ENCODE measurements around the gene MAGEB17.
"Not testable (repeated sequence)": the region's sequence is repeated elsewhere in the genome, so short reads cannot be mapped to it uniquely, and the experiment has no call there.

MAGEB17 gene

GRCh38 chrX:16156692-16157331 is 10.5 kb upstream of the MAGEB17 start:
- no peak for DNase-seq (ENCODE audit: low read depth in 2 of 2)

DNA sequence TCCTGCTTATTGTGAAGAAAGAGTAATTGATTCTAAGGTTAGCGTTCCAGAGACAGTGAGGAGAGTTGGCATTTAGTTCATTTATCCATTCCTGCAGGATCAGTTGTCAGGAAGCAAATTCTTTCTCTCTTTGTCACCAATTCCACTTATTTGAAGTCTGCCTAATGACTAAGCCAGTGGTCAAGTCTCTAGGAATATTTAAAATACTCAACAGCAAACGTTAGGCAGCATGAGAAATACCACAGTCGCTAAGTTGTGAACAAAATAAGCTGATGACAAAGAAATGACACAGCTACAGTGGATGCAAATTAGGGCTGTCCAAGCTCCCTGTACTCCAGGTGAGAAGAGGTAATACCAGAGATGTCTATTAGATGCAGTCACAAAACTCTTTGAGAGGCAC is 6.6 kb upstream of the MAGEB17 start:
- DNase-seq (ENCODE audit: low read depth in 2 of 2): no peak

- DNase-seq (ENCODE audit: low read depth in 2 of 2): not testable (repeated sequence)
Measured at GRCh38 chrX:16161173-16161572, 6.1 kb upstream of the MAGEB17 start.

- no peak for DNase-seq (ENCODE audit: low read depth in 2 of 2)
Measured at GRCh38 chrX:16162391-16162790, 4.9 kb upstream of the MAGEB17 start.

GRCh38 chrX:16164748-16165147 is 2.5 kb upstream of the MAGEB17 start:
- DNase-seq (ENCODE audit: low read depth in 2 of 2): no peak

- no peak for DNase-seq (ENCODE audit: low read depth in 2 of 2)
Measured at GRCh38 chrX:16171039-16171438, 3.8 kb downstream of the MAGEB17 start.

GRCh38 chrX:16171944-16172343 is 4.7 kb downstream of the MAGEB17 start:
- DNase-seq (ENCODE audit: low read depth in 2 of 2): no peak

DNA sequence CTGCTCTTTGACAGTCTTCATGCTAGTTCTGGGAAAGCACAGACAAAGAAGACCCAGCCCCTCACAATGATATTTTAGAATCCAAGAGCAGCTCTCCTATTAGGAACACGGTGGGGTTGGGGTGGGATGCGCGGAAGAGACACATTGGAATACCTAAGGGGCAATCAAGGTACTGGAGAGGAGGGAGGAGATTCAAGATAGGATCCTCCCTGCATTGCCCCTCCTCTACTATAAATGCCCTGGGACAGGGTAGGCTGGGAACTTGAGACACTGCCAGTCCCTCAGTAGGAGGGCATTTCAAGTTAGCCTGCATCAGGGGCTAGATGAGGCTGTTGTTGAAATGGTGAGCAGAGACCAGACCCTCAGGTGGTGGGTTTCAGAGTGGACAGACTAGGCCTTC is 5.1 kb downstream of the MAGEB17 start:
- DNase-seq (ENCODE audit: low read depth in 2 of 2): no peak

GRCh38 chrX:16175329-16176061 is 8.2 kb downstream of the MAGEB17 start:
- no peak for DNase-seq (ENCODE audit: low read depth in 2 of 2)

- no peak for DNase-seq (ENCODE audit: low read depth in 2 of 2)
Measured at GRCh38 chrX:16177260-16177659, 10.0 kb downstream of the MAGEB17 start.

- not testable (repeated sequence) for DNase-seq (ENCODE audit: low read depth in 2 of 2)
Measured at GRCh38 chrX:16183843-16184242, 16.6 kb downstream of the MAGEB17 start.

GRCh38 chrX:16185725-16186136 is 18.4 kb downstream of the MAGEB17 start:
- DNase-seq (ENCODE audit: low read depth in 2 of 2): no peak

DNA sequence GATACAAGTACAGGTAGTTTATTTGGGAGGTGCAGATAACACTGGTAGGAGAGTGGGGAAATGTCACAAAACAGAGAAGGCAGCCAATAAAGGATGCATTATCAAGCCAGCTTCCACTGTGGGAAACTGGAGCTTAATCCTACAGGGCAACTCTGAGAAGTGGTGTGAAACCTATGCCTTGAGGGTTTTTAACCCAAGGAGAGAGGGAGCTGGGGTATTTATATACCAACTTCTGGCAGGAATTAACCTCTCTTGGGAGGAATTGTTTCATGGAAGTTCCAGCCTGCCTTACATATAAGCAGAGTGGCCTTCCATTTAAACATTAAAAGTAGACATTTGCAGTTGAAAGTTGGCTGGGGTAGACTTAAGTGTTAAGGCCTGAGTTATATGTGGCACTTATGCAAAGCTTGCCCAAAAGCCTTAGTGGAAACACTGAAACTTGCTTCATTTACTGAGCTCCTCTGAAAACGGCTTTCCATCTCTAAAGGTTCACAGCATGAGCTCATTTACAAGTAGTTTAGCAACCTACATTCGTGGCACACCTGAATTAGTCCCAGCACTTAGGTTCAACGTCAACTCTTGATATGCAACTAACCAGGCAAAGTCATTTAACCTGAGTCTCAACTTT is 19.2 kb downstream of the MAGEB17 start:
- no peak for DNase-seq (ENCODE audit: low read depth in 2 of 2)

DNA sequence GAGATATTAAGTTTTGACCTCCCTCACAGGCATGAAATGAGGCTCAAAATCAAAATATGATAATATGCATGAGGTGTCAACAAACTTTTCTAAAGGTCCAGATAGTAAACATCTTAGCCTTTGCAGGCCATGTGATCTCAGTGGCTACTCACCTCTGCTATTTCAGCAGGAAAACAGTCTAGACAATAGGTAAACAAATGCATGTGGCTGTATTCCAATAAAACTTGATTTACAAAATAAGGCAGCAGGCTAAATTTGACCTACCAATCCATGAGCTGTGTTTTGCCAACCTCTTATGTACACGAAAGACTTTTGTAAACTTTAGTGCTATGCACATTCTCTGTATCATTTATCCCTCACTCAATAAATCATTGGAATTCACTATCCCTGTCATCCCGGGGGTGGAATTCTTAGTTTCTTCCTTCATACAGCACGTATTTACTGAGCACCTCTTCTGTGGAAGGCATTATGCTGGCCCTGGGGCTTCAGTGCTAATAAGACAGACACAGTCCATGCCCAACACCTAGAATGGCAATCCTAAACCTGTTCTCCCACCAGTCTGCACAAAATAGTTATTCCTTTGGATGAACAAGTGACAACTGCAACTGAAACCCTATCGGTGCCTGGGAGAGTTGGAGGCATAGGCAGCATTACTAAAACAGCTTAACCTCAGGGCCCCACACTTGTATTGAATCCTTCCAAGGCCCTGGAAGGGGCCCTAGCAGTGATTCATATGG is 19.9 kb downstream of the MAGEB17 start:
- DNase-seq (ENCODE audit: low read depth in 2 of 2): no peak

- no peak for DNase-seq (ENCODE audit: low read depth in 2 of 2)
Measured at GRCh38 chrX:16188687-16189086, 21.4 kb downstream of the MAGEB17 start.

DNA sequence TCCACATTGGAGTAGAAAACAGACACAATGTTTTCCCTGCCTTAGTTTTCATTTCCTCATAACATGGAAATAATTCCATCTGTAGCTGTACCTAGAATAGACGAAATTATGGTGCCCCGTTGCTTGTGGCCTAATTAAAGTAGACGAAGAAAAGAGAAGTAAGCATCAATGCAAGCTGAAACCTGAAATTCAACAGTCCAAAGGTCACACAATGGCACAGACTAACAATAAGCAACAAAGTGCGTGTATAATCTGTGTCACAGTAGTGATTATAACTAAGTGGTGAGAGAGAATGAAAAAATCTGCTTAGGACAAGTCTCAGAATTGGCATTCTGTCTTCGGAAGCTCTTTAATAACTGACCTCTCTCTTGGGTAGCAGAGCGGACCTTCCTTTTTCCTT is 24.3 kb downstream of the MAGEB17 start:
- DNase-seq (ENCODE audit: low read depth in 2 of 2): no peak

GRCh38 chrX:16196829-16197228 is 29.5 kb downstream of the MAGEB17 start:
- no peak for DNase-seq (ENCODE audit: low read depth in 2 of 2)

GRCh38 chrX:16199343-16199742 is 32.1 kb downstream of the MAGEB17 start:
- no peak for DNase-seq (ENCODE audit: low read depth in 2 of 2)

DNA sequence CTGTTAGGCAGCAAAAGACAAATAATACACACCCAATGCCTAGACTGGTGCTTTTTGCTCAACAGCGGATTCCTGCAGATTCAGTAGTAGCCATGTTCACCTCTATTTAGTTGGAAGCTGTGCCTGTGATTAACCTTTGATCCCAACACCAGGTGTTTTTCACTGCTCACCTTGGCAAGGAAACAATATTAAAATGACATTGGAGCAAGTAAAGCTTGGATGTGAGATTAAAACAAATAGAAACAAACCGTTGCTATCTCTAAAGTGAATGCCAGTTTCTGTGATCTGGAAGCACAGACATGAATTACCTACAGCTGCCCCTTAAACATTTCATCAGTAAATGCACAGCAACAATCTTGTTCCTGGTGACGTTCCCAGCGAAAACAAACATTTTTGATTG is 35.7 kb downstream of the MAGEB17 start:
- no peak for DNase-seq (ENCODE audit: low read depth in 2 of 2)

DNA sequence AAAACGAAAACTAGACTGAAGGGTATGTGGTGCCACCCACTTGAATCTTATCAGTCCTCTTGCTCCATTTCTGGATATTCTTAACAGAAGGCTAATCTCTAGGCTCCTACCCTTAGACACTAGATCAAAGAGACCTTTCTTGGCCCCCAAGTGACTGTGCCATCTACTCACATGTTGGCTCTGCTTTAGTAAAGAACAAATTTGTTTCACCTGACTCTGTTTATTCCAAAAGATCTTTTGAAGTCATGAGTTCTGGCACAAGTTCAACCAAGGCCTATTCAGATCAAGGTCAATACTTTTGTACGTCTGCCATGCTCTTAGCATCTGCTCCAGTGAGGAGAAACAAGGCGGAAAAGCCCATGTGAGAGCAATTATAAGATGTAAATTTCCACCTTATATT is 37.3 kb downstream of the MAGEB17 start:
- DNase-seq (ENCODE audit: low read depth in 2 of 2): no peak

- no peak for DNase-seq (ENCODE audit: low read depth in 2 of 2)
Measured at GRCh38 chrX:16205840-16206239, 38.6 kb downstream of the MAGEB17 start.

DNA sequence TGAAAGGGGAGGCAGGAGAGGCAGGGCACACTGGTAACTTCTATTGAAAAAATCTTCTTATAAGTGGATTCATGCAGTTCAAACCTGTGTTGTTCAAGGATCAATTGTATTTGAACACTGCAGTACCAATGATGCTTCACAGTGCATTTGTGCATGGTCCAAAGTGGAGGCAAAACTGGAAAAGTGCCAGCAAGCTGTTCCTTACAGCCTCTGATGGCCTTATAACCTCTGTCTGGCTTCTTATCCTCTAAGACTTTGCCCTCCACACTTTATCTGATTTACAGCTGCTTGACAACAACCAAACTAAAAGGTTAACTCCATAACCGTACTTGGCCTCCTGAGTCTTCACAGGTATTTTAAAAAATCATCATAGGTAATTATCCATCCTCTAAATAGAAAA is 40.4 kb downstream of the MAGEB17 start:
- no peak for DNase-seq (ENCODE audit: low read depth in 2 of 2)

All from activated CD8-positive, alpha-beta memory T cell treated with anti-CD3 and anti-CD28 coated beads for 4 hours (primary cell).